B cell (primary cell): ENCODE results near the gene WDR62.

Source experiments
- CTCF ChIP-seq: fragments of 200-600 bp; IDR thresholded peaks from one replicate; pipeline ENCODE4 v1.8.0; 2022; ENCODE audit warnings: antibody characterized with exemption, mild to moderate bottlenecking
- EZH2 ChIP-seq: IDR thresholded peaks from 2 replicates; pipeline ENCODE4 v1.6.1; 2012; ENCODE audit warnings: borderline replicate concordance, low read depth, mild to moderate bottlenecking, moderate library complexity, low read length; ENCODE audit not compliant: insufficient read depth, poor library complexity, severe bottlenecking

DNA sequence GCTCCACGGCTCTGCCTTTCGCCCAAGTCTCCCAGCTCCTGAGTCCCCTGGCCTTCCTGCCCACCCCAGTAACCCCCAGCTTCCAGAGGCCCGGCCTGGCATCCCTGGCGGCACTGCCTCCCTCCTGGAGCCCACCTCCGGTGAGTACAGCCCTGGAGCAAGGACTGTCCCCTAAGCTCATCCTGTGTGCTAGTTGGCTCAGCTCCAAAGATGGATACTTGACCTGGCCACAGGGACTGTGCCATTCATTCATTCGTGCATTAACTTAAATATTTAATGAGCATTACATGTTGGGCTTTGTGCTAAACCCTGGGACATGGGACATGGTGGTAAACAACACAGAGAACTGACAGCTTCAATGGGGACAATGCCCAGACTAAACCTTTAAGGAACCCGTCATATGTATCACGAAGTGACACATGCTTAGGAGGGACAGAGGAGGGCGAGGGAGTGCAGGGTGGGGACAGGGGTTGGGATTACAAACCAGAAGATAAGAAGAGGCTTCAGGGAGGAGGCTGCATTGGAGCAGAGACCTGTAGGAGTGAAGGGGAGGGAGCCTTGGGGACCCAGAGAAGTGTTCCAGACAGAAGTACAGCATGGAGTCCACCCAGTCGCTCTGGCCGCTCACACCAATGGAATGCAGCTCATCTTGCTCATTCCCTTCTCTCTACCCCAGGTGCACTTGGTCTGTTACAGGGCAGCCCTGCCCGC, 49.3 kb downstream of the WDR62 start:
- TF ChIP-seq CTCF (no peak), EZH2 (no peak)
